ENCODE results near the gene ELANE. TPM values are rescaled to one million over a fixed set of nuclear protein-coding genes. Genes with fewer than 3 reads are reported as not detected.

Gene ELANE
- total RNA-seq, 2 donors from 2014 or later = 1.4 TPM; not detected in 1

DNA sequence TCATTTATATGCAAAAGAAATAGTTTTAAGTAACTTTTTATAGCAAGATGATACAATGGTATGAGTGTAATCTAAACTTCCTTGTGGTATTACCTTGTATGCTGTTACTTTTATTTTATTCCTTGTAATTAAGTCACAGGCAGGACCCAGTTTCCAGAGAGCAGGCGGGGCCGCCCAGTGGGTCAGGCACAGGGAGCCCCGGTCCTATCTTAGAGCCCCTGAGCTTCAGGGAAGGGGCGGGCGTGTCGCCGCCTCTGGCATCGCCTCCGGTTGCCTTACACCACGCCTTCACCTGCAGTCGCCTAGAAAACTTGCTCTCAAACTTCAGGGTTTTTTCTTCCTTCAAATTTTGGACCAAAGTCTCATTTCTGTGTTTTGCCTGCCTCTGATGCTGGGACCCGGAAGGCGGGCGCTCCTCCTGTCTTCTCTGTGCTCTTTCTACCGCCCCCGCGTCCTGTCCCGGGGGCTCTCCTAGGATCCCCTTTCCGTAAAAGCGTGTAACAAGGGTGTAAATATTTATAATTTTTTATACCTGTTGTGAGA is 40.5 kb upstream of the ELANE start:
- TF ChIP-seq, protein P1, sequence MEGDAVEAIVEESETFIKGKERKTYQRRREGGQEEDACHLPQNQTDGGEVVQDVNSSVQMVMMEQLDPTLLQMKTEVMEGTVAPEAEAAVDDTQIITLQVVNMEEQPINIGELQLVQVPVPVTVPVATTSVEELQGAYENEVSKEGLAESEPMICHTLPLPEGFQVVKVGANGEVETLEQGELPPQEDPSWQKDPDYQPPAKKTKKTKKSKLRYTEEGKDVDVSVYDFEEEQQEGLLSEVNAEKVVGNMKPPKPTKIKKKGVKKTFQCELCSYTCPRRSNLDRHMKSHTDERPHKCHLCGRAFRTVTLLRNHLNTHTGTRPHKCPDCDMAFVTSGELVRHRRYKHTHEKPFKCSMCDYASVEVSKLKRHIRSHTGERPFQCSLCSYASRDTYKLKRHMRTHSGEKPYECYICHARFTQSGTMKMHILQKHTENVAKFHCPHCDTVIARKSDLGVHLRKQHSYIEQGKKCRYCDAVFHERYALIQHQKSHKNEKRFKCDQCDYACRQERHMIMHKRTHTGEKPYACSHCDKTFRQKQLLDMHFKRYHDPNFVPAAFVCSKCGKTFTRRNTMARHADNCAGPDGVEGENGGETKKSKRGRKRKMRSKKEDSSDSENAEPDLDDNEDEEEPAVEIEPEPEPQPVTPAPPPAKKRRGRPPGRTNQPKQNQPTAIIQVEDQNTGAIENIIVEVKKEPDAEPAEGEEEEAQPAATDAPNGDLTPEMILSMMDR (IDR thresholded peaks at IDR 0.05) = no peak
- TF ChIP-seq POLR2AphosphoS5 (IDR thresholded peaks at IDR 0.05) = no peak
- no peak for TF ChIP-seq POLR2A (IDR thresholded peaks at IDR 0.05)
- 89% methylated on average over 20 of the region's 20 CpGs for whole genome bisulfite sequencing
- Histone ChIP-seq H3K36me3 (peaks cover 27 to 38% of the 10 kb centered on the region in 2 donors), H3K4me3 (no peak overlapping the region), H3K9me3 (no peaks in the 10 kb centered on the region), H3K4me1 (replicated peaks) (no peaks in the 10 kb centered on the region), H3K27ac (no peak overlapping the region), H3K27me3 (replicated peaks; ENCODE audit: insufficient read depth) (no peaks in the 10 kb centered on the region)
- intact Hi-C loops (cut with DNase I) = no loop called here
- DNase-seq (ENCODE audit: low spot score) = no peak

DNA sequence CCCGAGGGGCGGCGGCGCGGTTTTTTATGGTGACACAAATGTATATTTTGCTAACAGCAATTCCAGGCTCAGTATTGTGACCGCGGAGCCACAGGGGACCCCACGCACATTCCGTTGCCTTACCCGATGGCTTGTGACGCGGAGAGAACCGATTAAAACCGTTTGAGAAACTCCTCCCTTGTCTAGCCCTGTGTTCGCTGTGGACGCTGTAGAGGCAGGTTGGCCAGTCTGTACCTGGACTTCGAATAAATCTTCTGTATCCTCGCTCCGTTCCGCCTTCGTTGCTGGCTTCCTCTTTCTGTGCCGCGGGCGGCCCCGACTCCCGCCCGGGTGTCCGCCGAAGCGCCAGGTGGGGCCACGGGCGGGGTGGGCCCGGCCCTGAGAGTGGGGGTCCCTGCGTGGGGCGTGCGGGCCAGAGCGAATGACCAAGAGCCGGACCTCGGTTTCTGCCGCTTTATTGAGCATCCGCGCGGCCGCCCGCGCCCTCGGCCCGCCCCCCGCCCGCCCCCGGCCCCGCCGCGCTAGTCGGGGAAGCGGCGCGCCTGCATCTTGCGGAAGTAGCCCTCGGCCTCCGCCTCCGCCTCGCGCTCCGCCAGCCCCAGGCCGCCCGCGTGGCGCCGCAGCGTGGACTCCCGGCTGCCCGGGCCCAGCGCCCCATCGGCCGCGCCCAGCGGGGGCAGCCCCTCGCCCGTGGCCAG is 39.9 kb upstream of the ELANE start:
- intact Hi-C loops (cut with DNase I) = no loop called here
- no peaks in the 10 kb centered on the region for H3K27me3 ChIP-seq (replicated peaks; ENCODE audit: insufficient read depth)
- peaks cover 22 to 37% of the 10 kb centered on the region in 2 donors for H3K36me3 ChIP-seq
- no peak for TF ChIP-seq POLR2AphosphoS5 (IDR thresholded peaks at IDR 0.05)
- TF ChIP-seq, protein P1 (IDR thresholded peaks at IDR 0.05) = no peak
- no peak for TF ChIP-seq POLR2A (IDR thresholded peaks at IDR 0.05)
- H3K4me1 ChIP-seq (replicated peaks) = no peaks in the 10 kb centered on the region
- H3K27ac ChIP-seq = no peak overlapping the region
- H3K9me3 ChIP-seq = no peaks in the 10 kb centered on the region
- no peak for DNase-seq (ENCODE audit: low spot score)
- H3K4me3 ChIP-seq = no peak overlapping the region
- 89% methylated on average over 71 of the region's 80 CpGs for WGBS

DNA sequence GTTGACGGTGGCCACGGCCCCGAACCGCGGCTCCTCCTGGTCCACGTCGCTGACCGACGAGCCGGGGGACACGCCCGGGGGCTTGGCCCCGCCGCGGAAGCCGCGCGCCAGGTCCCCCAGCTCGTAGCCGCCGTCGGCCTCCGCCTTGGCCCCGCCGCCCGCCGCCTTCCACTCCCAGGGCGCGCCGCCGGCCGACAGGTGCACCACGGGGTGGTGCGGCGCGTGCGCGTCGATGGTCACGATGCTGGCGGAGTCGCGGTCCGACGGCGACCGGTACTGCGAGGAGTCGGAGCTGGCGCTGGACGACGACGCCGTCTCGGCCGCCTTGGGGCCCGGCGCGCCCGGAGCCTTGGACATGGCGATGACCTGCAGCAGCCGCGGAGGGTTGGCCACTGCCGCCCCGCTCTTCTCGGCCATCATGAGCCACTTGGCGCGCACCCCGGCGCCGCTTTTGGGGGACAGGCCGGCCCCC is 39.3 kb upstream of the ELANE start:
- peaks cover 17 to 36% of the 10 kb centered on the region in 2 donors for H3K36me3 ChIP-seq

DNA sequence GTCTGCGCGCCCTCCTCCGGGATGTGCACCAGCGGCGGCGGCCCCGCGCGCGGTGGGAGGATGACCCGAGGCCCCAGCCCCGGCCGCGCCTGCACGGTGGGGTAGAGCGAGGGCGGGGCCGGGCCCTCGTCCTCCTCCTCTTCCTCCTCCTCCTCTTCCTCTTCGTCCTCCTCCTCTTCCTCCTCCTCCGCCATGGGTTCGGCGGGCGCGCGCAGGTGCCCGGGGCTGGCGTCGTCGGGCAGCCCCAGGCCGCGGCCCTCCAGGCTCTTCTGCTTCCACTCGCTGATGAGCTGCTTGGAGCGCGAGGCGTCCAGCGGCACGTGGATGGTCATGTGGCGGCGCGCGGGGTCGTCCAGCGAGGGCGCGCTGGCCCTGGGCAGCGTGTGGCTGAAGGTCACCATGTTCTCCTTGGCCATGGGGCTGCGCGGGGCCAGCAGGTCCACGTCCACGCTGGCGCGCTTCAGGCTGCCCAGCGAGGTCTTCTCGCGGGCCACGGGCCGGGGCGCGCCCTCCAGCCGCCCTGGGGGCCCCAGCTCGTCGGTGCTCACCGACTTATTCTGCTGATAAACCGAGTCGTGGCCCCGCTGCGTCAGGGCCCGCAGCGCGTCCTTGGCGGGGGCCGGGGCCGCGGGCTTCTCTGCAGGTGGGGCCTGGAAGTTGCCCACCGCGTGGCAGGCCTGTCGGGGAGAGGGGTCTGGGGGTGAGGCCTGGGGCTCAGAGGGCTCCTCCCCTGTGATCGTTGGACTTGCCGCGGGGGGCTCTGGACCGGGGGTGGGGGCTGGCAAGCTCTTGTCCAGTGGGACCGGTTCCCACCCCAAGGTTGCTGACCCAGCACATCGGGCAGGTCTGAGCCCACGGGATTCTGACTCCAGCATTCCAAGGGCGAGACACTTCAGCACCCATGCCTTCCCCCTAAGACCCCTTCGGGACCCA is 38.6 kb upstream of the ELANE start:
- intact Hi-C loops (cut with DNase I) = no loop called here
- TF ChIP-seq POLR2AphosphoS5 (IDR thresholded peaks at IDR 0.05) = no peak
- no peak for TF ChIP-seq POLR2A (IDR thresholded peaks at IDR 0.05)
- TF ChIP-seq, protein P1 (IDR thresholded peaks at IDR 0.05) = no peak
- no peak for DNase-seq (ENCODE audit: low spot score)

More for the DNA sequence above, 39.3 kb upstream of the ELANE start:
- H3K27ac ChIP-seq = no peak overlapping the region
- H3K4me3 ChIP-seq = no peak overlapping the region
- no peak for DNase-seq (ENCODE audit: low spot score)
- intact Hi-C loops (cut with DNase I) = no loop called here
- no peaks in the 10 kb centered on the region for H3K4me1 ChIP-seq (replicated peaks)
- no peaks in the 10 kb centered on the region for H3K27me3 ChIP-seq (replicated peaks; ENCODE audit: insufficient read depth)
- TF ChIP-seq, protein P1 (IDR thresholded peaks at IDR 0.05) = no peak
- TF ChIP-seq POLR2A (IDR thresholded peaks at IDR 0.05) (no peak), POLR2AphosphoS5 (IDR thresholded peaks at IDR 0.05) (no peak)
- no peaks in the 10 kb centered on the region for H3K9me3 ChIP-seq
- 89% methylated on average over 68 of the region's 72 CpGs for WGBS

More for the DNA sequence above, 38.6 kb upstream of the ELANE start:
- no peak overlapping the region for H3K4me3 ChIP-seq
- WGBS = 93% methylated on average over 60 of the region's 87 CpGs
- H3K27me3 ChIP-seq (replicated peaks; ENCODE audit: insufficient read depth) = no peaks in the 10 kb centered on the region
- no peaks in the 10 kb centered on the region for H3K4me1 ChIP-seq (replicated peaks)
- H3K36me3 ChIP-seq = peaks cover 10 to 29% of the 10 kb centered on the region in 2 donors
- H3K9me3 ChIP-seq = no peaks in the 10 kb centered on the region
- H3K27ac ChIP-seq = no peak overlapping the region

Data from prostate gland (tissue), 2 donors.